ENCODE results near the gene PIK3CA.

PIK3CA gene

DNA sequence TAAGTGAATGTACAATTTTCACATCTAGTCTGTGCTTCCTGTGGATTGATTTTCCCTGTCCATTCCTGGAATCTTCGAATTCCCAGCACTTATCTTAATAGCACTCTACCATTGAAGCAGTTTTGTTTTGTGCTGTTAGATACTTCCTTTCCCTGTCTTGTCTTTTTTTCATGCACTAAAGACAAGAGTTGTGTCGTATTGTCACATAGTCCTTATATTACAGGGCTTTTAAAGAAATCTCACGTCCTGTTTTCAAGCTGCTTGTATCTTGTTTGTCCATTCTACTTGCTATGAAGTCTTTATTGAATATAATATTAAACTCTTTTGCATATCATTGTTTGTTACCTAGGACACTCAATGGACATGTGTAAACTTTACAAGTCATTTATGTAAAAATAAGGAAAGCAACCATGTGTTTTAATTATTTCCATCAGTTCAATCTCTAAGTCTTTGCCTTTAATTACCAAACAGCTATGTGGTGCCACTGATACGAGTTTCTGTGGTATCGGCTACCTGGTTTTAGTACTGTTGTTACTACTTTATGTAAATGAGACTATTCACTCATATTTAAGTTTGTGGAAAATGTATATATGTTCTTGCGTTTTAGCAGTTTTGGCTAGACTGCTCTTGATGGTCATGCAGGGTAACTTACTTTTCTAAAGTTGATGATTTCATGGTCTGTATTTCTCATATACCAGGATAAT is 10.3 kb downstream of the PIK3CA start:
- no peak for DNase-seq

DNA sequence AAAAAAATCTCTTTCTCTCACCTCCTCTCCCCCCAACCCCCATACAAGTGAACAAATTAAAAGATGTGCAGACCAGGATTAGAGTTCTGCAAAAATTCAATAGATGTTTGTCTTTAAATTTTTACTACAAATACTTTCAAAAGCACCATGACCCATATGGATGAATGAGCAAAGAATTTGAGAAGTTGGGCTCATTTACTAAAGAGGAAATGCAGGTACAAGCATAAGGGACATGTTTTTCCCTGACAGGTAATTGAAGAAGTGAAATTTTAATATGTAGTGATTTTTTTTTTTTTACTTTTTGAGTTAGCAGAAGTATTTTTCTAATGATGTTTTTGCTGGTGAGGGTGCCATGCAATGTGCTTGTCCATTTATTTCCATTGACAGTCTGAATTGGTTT is 15.3 kb downstream of the PIK3CA start:
- no peak for DNase-seq

DNA sequence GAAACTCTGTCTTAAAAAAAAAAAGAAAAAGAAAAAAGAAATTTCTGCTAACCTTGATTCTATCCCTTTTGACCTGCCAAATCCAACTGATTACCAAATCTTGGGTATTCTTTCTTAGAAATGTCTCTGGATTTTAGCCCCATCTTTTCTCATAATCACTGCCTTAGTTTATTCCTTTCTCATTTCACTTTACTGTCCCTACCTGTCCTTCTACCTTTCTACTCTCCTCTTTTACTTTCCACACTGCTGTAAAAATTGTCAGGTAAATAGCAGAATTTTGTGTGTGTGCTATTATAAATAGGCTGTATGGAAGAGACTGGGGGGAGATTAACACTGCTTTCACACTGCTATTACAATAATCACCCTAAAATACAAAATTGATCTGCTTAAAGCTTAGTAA is 16.7 kb downstream of the PIK3CA start:
- no peak for DNase-seq

DNA sequence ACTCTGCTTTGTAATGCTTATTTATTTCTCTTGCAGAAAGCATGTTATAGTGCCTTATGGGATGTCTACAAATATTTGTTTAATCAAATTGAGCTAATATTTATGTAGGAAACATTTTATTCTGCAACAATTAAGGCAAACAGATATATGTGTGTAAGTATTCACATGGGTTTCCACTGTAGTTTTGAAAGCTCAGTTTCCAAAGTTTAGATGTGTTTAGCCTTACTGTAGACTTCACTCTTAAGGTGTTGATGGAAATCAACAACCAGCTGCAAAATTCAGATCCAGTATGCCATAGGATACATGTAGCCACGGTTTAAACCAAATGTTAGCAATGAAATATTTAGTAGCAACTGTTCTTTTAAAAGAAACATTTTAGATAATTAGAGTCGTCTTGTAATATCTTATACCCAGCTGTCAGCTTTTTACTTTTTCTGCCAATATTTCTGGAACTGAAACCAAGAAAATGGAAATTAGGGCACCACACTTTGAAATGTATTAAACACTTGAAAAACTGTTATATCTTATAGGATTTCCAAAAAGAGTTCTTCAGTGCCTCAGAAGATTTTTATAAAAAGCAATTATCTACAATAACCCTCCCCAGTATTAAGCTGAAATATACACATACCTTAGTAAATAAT is 18.5 kb downstream of the PIK3CA start:
- DNase-seq = no peak

DNA sequence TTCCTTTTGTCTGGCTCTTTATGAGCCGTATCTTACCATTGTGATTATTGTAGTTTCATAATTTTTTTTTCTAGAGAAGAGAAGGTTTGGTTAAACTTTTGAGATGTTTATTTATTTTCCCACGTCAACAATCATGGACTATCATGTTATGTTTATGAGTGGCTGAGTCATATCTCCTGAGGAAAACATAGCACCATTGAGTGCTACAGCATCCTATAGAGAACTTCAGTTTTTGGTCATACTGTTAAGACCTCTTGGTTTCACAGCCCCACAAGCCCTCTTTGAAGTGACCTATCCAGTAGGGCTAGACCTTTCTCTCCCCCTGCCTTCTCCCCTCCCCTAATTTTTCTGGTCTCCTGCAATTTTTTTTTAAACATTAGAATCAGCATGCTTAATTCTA is 20.8 kb downstream of the PIK3CA start:
- DNase-seq = no peak

DNA sequence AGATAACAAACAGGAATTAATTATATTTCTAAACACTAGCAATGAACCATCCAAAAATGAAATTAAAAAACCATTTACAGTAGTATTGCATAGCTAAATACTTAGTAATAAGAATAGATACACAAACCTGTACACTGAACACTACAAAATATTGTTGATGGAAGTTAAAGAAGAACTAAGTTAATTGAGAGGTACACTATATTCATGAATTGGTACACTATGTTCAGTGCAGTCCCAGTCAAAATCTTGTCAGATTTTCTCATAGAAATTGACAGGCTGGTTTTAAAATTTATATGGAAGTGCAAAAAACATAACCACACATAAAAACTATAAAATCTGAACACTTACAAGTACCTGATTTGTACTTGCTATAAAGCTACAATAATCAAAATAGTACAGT is 24.4 kb downstream of the PIK3CA start:
- no peak for DNase-seq

DNA sequence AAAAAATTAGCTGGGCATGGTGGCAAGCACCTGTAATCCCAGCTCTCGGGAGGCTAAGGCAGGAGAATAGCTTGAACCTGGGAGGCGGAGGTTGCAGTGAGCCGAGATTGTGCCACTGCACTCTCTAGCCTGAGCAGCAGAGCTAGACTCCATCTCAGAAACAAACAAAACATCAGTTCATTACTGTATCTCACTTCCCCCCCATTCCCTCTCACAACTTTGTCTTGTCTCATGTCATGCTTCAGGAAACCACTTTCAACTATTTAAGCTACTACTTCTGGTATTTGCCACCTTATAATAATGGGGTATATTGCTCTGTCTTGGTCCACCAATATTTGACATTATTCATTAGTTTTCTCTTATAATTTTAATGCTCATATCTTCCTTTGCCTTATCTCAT is 26.2 kb downstream of the PIK3CA start:
- DNase-seq = no peak

DNA sequence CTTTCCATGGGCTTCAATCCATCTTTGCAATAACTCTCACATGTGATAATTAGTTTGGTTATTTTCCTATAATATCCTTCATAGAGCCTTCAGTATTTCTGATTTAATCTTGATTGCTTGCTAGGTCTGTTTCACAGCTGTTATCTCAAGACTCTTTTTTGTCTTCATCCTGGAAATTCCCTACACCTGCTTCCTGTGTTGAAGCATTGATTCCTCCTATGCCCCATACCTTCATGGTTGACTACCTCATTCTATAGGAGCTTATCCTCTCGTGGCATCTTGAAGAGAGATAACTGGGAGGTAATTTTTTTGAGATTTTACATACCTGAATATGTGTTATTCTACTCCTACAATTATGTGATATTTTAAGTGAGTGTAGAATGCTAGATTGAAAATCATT is 26.7 kb downstream of the PIK3CA start:
- DNase-seq = no peak

DNA sequence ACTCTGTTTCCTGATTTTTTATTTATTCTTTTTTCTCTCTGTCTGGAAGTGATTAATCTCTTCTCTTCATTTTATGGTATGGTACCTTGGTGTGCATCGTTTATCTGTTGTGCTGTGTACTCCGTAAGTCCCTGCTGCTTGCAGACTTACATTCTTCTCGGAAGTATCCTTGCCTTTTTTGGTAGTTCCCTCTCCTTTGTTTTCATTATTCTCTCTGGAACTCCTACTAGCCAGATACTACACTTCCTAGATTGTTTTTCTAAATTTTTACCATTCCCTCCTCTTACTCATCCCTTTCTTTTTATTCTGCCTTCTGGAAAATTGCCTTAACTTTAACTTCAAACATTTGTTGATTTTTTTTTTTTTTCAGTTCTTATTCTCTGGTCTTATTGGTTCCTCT is 27.2 kb downstream of the PIK3CA start:
- DNase-seq = no peak

DNA sequence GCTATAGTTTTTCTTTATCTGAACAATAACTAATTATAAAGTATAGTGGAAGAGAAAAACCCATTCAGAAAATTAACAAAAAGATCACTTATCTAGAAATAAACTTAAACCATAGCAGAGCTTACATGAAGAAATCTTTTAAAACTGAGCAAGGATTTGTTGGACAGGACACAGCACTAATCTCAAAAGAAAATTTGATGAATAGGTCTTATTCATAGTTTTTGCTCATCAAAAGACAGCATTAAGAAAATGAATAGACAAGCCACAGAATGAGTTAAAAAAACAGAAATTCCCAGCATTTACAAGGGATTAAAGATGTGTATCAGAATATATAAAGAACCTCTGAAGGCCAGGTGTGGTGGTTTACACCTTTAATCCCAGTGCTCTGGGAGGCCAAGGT is 29.5 kb downstream of the PIK3CA start:
- DNase-seq = no peak

DNA sequence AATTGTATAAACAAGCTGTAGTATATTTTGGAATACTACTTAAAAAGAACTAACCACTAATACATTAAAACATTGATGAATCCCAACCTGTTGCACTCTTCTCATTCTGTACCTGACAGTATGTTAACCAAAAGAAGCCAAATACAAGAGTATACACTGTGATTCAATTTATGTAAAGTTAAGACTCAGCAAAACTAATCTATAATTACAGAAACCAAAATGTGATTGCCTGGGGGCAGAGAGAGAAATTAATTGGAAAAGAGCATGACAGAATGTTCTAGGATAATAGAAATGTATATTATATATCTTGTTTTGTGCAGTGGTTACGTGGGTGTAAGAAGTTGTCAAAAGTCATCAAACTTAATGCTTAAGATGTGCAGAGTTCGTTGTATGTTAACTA is 31.1 kb downstream of the PIK3CA start:
- no peak for DNase-seq

DNA sequence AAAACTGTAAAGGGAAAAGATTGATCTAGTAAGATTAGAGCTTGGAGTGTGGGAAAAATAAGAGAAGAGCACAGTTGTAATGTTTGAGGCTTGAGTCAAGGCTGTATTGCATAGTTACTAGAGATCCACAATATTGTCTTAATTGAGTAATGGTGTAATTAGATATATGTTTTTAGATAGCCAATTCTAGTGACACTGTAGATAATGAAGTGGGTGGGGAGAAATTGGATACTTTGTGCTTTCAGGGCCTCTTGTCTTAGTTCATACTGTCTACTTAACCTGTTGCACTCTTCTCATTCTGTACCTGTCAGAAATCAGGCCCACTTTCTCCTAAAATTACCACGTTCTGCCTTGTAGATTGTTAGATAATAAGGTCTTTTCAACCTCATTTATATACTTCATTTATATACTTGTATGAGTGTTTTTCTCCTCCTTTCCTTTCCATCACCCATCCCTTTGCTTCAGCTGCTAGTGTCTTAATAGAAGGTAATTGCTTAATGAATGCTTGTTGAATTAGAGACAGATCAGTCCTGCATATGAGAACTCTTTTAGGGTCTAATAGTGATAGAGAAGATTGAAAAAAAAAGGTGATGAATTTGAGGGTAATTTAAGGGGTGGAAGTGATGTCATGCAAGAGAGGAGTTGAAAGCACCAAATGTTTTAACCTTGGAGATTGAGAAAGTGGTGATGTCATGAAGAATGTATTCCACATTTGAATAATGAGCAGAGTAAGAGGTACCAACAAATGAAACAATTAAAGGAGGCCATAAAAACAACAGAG is 32.0 kb downstream of the PIK3CA start:
- DNase-seq = no peak

DNA sequence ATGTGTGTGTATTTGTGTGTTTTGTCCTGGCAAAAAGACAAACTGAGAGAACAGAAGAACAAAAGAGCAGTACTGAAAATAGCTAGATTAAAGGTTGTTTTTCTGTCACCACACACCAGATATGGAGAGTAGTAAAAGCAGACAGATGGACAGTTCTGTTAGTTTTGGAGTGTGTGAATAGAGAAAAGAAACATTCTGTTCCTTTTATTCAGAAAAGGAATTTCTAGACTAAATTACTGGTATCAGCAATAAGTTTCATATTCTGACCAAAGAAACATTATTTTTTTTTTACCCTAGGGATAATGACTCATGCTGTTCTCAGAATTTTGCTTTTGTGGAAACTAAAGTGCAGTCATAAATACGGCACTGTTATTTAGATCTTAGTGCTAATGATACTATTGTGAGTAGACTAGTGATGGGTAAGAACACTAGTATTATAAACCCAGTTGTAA is 32.9 kb downstream of the PIK3CA start:
- no peak for DNase-seq

DNA sequence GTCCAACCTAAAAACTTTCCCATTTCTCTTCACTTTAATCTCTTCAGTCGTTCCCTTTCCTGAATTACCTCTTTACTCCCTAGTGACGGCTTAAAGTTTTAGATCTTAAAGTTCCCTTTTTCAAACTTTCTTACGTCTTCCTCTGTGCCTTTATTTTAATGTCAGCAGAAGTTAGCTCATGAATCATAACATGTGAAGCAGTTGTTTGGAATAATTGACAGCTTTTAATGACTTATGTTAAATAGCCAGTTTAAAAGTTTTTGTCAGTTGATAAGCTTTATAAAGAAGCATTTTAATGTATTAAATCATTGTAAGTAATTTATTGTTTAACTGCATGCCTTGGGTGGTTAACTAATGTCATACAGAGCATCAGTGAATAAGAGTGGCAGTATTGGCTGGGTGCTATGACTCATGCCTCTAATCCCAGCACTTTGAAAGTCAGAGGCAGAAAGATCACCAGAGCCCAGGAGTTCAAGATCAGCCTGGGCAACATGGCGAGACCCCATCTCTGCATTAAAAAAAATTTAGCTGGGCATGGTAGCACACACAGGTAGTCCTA is 33.9 kb downstream of the PIK3CA start:
- no peak for DNase-seq

DNA sequence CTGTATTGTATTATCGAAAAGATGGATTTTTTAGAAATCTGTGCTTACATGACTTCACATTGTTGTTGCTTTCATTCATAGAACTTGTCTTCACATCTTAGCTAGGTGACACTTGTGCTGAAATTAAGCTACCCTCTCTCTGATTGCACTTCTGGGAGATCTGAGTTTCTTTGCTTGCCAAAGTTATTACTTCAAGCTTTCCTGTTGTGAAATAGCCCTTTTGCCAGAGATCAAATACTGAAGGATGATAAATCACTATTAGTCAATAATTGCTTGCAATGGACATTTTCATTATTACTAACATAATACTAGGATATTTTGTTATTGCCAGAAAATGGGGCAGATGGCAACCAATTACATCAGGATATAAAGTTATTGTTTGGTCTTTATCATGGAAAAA is 34.7 kb downstream of the PIK3CA start:
- DNase-seq = no peak

DNA sequence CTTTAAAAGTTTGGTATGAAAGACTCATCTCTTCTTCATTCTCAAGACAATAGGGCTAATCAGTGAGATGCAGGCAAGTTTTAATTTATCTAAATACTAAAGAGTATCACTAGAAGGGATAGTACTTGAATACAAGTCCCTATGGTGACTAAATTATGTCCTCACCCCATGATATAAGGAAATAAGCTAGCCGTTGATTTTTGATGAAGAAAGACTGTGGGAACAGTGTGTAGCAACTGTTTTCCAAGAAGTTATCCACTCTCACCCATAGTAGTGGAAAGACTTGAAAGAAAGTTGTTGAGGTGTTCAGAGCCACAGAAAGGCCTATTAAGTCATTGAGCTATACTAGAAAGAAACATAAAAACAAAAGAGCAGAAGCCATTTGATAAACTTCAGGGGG is 36.7 kb downstream of the PIK3CA start:
- DNase-seq = no peak

DNA sequence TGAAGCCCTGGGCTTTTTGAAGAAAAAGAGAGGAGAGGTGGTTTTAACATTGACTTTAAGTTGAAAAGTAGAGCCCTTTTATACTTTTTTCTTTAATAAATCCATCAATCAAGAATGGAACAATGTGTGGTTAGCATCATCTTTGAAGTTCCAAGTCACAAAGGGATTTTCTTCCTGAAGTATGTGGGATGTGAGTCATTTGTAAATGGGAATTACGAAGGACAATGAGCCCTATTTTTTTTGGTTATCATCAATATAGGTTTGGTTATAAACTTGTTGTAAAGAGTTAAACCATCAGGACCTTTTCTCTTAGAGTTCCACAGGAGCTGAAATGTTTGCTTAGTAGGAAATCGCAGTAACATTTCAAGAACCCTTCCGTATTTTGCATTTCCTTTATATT is 38.3 kb downstream of the PIK3CA start:
- no peak for DNase-seq

DNA sequence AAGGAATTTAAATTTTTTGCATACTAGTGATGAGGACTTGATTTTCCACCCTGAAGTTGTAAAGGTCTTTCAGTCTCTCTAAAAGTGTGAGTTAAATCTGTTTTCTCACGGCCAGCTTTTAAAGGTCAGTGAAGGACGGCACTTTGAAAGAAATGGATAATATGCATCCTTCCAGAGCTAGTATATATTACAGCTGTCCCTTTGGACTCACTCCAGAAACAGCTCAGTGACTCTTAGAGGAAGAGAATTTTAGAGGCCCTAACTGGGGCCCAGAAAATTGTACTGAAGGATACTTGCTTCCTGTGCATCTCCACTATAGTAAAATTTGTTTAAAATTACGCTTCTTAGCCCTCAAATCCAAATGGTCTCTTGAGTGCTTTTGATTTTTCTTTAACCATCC is 41.6 kb downstream of the PIK3CA start:
- DNase-seq = no peak

DNA sequence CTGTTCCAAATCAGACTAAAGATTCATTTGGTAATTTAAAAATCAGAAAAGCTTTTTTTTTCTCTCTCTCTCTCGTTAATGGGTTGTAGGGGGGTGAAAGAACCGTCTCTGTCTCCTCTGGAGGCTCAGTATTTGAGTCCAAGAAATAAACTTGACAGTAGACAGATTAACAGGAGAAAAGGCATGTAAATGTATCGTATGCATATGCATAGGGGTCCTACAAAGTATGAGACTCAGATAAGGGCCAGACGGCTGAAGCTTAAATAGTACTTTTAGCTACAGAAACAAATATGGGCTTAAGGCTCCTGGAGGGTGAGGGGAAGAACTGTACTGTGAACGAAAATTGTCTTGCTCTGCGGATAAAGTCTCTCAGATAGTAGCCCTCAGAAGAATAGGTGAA is 42.4 kb downstream of the PIK3CA start:
- no peak for DNase-seq

DNA sequence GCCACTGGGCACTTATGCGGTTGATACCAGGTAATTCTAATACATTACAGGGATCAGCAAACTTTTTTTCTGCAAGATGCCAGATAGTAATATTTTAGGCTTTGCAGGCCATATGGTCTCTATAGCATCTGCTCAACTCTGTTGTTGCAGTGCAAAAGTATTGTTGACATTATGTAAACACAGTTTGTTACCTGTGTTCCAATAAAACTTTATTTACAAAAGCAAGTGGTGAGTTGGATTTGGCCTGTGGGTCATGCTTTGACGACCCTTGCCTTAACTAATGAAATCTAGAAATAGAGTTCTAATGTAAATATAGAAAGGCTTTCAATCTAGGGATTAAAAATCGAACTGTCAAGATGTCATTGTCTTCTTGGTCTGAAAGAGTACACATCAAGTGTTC is 44.4 kb downstream of the PIK3CA start:
- no peak for DNase-seq

DNA sequence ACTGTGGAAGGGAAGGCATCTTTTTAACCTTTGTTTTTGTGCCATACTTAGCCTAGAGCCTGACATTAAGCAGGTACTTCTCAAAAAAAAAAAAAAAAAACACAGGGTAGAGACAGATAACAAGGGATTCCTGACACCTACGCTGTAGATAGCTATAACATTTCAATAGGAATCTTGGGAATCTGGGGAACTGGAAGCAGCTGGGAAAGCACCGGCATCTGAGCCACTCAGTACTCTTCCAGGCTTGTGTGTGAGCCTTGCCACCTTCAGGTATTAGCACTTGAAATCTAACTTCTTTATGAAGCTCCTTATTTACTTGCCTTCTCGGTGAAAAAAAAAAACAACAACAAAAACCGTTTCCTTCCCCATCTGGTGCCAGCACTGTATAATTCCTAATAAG is 46.8 kb downstream of the PIK3CA start:
- no peak for DNase-seq

DNA sequence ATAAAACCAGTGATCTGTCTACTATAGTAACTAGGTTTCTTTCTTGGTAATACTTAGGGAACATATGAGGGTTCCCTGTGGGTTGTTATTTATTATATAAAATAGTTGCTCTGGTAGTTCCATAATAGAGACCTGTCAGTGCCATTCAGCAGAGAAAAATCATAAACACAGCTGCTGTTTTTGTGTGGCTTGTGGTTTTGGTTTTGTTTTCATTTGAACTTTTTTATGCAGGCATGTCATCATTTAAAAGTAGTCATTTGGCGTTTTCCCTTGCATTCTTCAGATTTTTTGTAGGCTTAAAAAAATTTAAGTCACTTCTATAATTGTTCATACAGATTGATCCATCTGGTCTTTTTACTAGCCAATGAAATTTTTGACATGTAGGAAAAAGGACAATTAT is 47.9 kb downstream of the PIK3CA start:
- no peak for DNase-seq

DNA sequence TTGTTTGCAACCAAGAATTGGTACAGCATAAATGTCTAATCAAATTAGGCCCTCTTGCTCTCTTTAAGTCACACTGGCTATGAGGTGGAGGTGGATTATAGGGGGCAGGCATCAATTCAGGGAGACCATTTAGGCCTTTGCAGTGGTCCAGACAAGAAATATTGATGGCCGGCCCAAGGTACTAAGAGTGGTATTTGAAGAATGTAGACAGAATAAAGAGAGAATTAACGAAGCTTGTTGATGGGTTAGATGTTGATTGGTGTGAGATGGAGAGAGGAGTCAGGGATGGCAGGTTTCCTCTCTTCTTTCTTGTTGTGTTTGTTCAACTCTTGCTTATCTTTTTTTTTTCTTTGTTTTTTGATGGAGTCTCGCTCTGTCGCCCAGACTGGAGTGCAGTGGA is 48.5 kb downstream of the PIK3CA start:
- no peak for DNase-seq

DNA sequence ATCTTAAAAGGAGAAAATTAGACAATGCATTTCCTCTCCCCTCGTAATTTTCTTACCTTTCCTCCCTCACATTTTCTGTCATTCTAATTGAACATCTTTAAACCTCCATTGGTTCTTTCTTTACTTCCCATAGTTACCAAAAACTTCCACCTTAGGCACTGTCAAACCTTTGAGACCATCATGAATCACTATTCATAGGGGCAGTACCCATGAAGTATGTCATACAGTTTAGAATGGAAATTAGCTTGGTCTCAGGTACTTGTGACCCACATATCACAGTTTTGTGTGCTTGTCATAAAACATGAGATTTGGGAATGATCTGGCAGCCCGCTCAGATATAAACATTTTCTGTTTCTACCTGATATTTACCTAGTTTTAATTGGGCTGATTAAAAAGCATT is 52.6 kb downstream of the PIK3CA start:
- DNase-seq = no peak
